ENCODE results near the gene ADAMTS12. TPM values are rescaled to one million over a fixed set of nuclear protein-coding genes. Genes with fewer than 3 reads are reported as not detected.

ADAMTS12 gene
- total RNA-seq, 1 experiment from 2014 or later: 2.7 TPM

GRCh38 chr5:33726422-33727165, 165.2 kb downstream of the ADAMTS12 start:
- no peaks in the 10 kb centered on the region for H3K36me3 ChIP-seq (replicated peaks; ENCODE audit: control insufficient read depth, insufficient read depth, low read length)

DNA sequence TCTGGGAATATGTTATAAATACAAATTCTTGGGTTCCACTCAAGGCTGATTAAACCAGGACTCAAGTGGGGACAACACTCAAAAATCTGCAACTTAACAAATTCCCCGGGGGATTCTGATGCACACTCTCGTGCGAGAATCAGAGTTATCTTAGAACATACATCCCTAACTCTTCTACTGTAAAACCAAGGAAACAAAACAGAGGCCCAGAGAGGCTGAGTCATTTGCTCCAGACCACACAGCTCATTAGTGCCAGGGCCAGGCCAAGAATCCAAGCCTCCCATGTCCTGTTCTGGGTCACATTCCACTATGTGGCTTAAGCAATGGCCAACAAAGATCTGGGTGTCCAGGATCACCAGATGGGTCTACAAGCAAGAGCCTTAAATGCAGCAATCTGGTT, 166.0 kb downstream of the ADAMTS12 start:
- no peak for DNase-seq
- H3K27me3 ChIP-seq (ENCODE audit: control insufficient read depth, insufficient read depth, low read length): no peaks in the 10 kb centered on the region
- H3K36me3 ChIP-seq (replicated peaks; ENCODE audit: control insufficient read depth, insufficient read depth, low read length): no peaks in the 10 kb centered on the region
- no peak overlapping the region for H3K4me3 ChIP-seq (ENCODE audit: insufficient read depth, low read depth, low read length)

More at GRCh38 chr5:33726422-33727165, 165.2 kb downstream of the ADAMTS12 start:
- H3K27me3 ChIP-seq (ENCODE audit: control insufficient read depth, insufficient read depth, low read length): no peaks in the 10 kb centered on the region
- no peak overlapping the region for H3K4me3 ChIP-seq (ENCODE audit: insufficient read depth, low read depth, low read length)
- DNase-seq: no peak

DNA sequence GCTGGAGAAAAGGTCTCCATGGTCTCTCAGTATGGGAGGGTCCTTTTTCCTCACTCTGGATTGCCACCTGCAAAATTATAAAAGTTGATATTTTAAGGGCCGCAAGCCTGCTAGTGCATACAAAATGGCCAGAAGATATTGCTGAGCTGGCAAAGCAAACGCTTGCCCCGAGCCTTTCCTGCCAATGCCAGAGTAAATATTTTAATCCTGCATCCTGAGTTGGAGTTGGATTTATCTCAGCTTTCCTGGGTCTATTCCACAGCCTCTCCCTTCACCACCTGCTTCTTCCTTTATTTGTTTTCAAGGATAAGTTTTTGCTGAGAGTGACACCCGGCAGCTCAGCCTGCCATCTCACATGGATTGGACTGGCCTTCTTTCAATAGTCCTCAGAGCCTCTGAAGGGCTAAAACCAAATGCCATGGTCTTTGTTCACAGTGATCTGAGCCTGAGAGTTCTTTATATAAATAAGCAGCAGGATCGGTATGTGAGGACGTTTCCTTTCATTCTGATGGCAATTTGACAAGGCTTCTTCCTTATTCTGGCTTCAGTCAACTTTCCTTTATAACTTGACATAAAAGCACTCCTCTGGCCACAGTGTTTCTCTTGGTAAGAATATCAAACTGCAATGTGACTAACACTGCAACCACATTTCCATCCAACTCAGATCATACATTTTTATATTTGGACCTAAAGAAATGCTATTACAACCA, 170.1 kb downstream of the ADAMTS12 start:
- Histone ChIP-seq H3K4me3 (ENCODE audit: insufficient read depth, low read depth, low read length) (no peak overlapping the region), H3K36me3 (replicated peaks; ENCODE audit: control insufficient read depth, insufficient read depth, low read length) (no peaks in the 10 kb centered on the region)
- DNase-seq: no peak

DNA sequence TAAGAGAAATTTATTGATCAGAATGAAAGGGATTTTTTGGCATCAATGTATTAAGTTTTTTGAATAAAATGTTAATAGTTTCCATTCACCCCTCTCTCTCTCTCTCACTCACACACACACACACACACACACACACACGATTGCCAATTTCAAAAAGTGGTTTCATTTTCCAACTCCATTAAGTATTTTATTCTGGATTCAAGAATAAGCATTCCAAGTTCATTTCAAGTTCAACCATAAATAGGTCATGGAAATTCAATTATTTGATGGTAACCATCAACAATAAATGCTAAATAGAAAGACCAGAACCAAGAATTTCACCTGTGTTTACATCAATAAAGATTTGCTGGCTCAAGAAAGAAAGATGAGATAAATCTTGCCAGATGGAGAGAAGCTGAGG, 171.6 kb downstream of the ADAMTS12 start:
- Histone ChIP-seq H3K36me3 (replicated peaks; ENCODE audit: control insufficient read depth, insufficient read depth, low read length) (no peaks in the 10 kb centered on the region), H3K4me3 (ENCODE audit: insufficient read depth, low read depth, low read length) (no peak overlapping the region), H3K27me3 (ENCODE audit: control insufficient read depth, insufficient read depth, low read length) (no peaks in the 10 kb centered on the region)
- no peak for DNase-seq

More for the DNA sequence above, 170.1 kb downstream of the ADAMTS12 start:
- H3K27me3 ChIP-seq (ENCODE audit: control insufficient read depth, insufficient read depth, low read length): no peaks in the 10 kb centered on the region

DNA sequence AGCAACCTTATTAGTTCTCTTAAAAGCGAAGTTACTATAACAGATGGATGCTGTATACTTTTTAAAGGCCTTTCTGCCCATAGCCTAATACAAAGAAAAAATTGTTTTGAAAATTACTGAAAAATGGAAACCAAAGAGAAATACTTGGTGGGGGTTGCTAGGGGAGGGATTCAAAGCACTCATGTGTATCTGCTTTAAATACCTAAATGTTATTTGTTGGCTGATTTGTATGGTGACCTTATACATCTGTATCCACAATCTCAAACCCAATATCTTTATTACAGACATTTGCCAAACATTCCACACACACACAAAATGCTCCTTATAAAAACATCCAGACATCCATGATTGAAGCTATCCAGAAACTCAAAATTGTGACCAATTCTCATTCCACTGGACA, 172.0 kb downstream of the ADAMTS12 start:
- DNase-seq: no peak
- no peaks in the 10 kb centered on the region for H3K36me3 ChIP-seq (replicated peaks; ENCODE audit: control insufficient read depth, insufficient read depth, low read length)
- no peaks in the 10 kb centered on the region for H3K27me3 ChIP-seq (ENCODE audit: control insufficient read depth, insufficient read depth, low read length)
- H3K4me3 ChIP-seq (ENCODE audit: insufficient read depth, low read depth, low read length): no peak overlapping the region

DNA sequence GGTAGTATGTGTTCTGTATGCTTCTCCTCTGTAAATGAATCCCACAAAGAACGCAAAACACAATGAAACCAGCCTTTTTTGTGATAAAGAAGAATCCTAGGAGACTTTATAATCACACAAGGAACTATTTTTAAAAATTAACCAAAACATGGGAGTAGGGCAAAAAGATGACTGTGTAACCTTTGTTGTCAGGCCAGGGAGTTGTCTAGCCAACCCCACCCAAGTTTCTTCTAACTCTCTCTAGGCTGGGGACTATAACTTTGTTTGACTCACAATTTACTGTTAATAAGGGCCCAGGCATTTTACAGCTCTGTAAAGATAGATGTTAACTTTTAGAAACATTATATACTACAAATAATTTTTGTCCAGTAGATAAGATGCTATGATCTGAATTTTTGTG, 176.1 kb downstream of the ADAMTS12 start:
- Histone ChIP-seq H3K36me3 (replicated peaks; ENCODE audit: control insufficient read depth, insufficient read depth, low read length) (no peaks in the 10 kb centered on the region), H3K4me3 (ENCODE audit: insufficient read depth, low read depth, low read length) (no peak overlapping the region), H3K27me3 (ENCODE audit: control insufficient read depth, insufficient read depth, low read length) (no peaks in the 10 kb centered on the region)
- no peak for DNase-seq

- no peaks in the 10 kb centered on the region for H3K36me3 ChIP-seq (replicated peaks; ENCODE audit: control insufficient read depth, insufficient read depth, low read length)
- DNase-seq: no peak
- H3K4me3 ChIP-seq (ENCODE audit: insufficient read depth, low read depth, low read length): no peak overlapping the region
- no peaks in the 10 kb centered on the region for H3K27me3 ChIP-seq (ENCODE audit: control insufficient read depth, insufficient read depth, low read length)
Measured at GRCh38 chr5:33713136-33713765, 178.5 kb downstream of the ADAMTS12 start.

DNA sequence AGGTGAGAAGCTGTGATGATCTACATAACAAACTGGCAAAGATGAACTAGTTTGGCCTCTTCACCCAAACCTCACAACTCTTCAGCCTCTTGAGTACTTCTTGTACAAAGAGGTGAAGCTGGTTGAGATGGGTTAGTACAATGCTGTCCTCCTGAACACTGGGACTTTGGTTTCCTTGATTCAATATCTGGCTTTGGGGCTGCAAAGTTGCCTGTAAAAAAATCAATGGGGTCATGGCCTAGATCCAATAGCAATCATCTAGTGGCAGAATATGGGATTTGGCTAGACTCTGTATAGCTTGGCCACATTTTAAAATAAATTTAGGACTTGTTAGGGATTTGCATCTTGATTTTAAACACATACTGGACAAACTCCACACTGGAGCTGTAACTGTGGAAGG, 179.1 kb downstream of the ADAMTS12 start:
- Histone ChIP-seq H3K36me3 (replicated peaks; ENCODE audit: control insufficient read depth, insufficient read depth, low read length) (no peaks in the 10 kb centered on the region), H3K4me3 (ENCODE audit: insufficient read depth, low read depth, low read length) (no peak overlapping the region), H3K27me3 (ENCODE audit: control insufficient read depth, insufficient read depth, low read length) (no peaks in the 10 kb centered on the region)
- no peak for DNase-seq

GRCh38 chr5:33711094-33711679, 180.6 kb downstream of the ADAMTS12 start:
- Histone ChIP-seq H3K27me3 (ENCODE audit: control insufficient read depth, insufficient read depth, low read length) (no peaks in the 10 kb centered on the region), H3K36me3 (replicated peaks; ENCODE audit: control insufficient read depth, insufficient read depth, low read length) (no peaks in the 10 kb centered on the region), H3K4me3 (ENCODE audit: insufficient read depth, low read depth, low read length) (no peak overlapping the region)
- no peak for DNase-seq

GRCh38 chr5:33702867-33703266, 188.9 kb downstream of the ADAMTS12 start:
- no peaks in the 10 kb centered on the region for H3K27me3 ChIP-seq (ENCODE audit: control insufficient read depth, insufficient read depth, low read length)
- no peak for DNase-seq
- no peaks in the 10 kb centered on the region for H3K36me3 ChIP-seq (replicated peaks; ENCODE audit: control insufficient read depth, insufficient read depth, low read length)
- no peak overlapping the region for H3K4me3 ChIP-seq (ENCODE audit: insufficient read depth, low read depth, low read length)

DNA sequence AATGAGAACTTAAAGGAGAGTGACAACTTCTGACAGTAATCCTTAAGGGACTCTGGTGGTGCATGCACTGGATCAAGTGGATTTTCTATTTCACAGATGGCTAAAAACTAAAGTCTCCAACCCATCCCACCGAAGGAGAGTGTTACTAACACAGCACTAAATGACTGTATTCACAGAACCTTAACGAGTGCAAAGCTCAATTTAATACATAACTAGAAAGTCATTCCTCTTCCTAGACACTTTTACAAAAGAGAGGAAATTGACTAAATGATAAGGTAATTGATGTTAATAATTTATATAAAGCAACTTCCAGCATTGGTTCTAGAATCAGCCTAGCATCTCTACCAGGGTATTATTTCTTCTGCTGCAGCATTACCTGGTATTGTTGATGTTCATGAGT, 189.8 kb downstream of the ADAMTS12 start:
- no peaks in the 10 kb centered on the region for H3K27me3 ChIP-seq (ENCODE audit: control insufficient read depth, insufficient read depth, low read length)
- H3K36me3 ChIP-seq (replicated peaks; ENCODE audit: control insufficient read depth, insufficient read depth, low read length): no peaks in the 10 kb centered on the region
- no peak for DNase-seq
- no peak overlapping the region for H3K4me3 ChIP-seq (ENCODE audit: insufficient read depth, low read depth, low read length)

- DNase-seq: no peak
- Histone ChIP-seq H3K36me3 (replicated peaks; ENCODE audit: control insufficient read depth, insufficient read depth, low read length) (no peaks in the 10 kb centered on the region), H3K27me3 (ENCODE audit: control insufficient read depth, insufficient read depth, low read length) (no peaks in the 10 kb centered on the region), H3K4me3 (ENCODE audit: insufficient read depth, low read depth, low read length) (no peak overlapping the region)
Measured at GRCh38 chr5:33701251-33701650, 190.5 kb downstream of the ADAMTS12 start.

- no peak for DNase-seq
- Histone ChIP-seq H3K36me3 (replicated peaks; ENCODE audit: control insufficient read depth, insufficient read depth, low read length) (no peaks in the 10 kb centered on the region), H3K4me3 (ENCODE audit: insufficient read depth, low read depth, low read length) (no peak overlapping the region), H3K27me3 (ENCODE audit: control insufficient read depth, insufficient read depth, low read length) (no peaks in the 10 kb centered on the region)
Measured at GRCh38 chr5:33696411-33696810, 195.4 kb downstream of the ADAMTS12 start.

GRCh38 chr5:33692980-33693379, 198.8 kb downstream of the ADAMTS12 start:
- Histone ChIP-seq H3K36me3 (replicated peaks; ENCODE audit: control insufficient read depth, insufficient read depth, low read length) (no peaks in the 10 kb centered on the region), H3K4me3 (ENCODE audit: insufficient read depth, low read depth, low read length) (no peak overlapping the region), H3K27me3 (ENCODE audit: control insufficient read depth, insufficient read depth, low read length) (no peaks in the 10 kb centered on the region)
- no peak for DNase-seq

DNA sequence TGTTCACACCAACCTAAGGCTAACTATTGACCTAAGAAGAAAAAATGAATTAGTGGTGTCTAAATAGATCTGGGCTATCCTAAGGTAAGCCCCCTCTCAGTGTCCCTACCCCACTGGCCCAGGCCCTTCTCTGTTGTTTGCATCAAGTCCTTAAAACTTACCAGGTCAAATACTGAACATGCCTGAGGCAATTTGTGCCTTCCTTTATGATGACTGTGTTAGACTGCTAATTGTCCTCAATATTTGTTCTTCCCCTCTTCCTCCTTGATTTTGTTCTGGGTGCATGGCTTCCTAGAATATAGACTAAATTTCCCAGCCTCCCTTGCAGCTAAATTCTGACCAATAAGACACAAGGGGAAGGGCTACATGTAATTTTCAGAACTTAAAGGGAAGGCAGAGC, 199.9 kb downstream of the ADAMTS12 start:
- H3K27me3 ChIP-seq (ENCODE audit: control insufficient read depth, insufficient read depth, low read length): no peaks in the 10 kb centered on the region
- DNase-seq: no peak
- H3K36me3 ChIP-seq (replicated peaks; ENCODE audit: control insufficient read depth, insufficient read depth, low read length): no peaks in the 10 kb centered on the region
- H3K4me3 ChIP-seq (ENCODE audit: insufficient read depth, low read depth, low read length): no peak overlapping the region
